HG03442 (cell line): ENCODE results near the gene ARMC2.

Experiments
- ATAC-seq: cut with Tn5 transposase; IDR thresholded peaks from one replicate; pipeline ENCODE4 v1.9.1; 2021; ENCODE audit warnings: mild to moderate bottlenecking, moderate library complexity; ENCODE audit not compliant: unreplicated experiment

The ARMC2 gene

GRCh38 chr6:109010705-109011102 lies 162.5 kb downstream of the ARMC2 start:
- ATAC-seq, result no peak

GRCh38 chr6:109013656-109014305 lies 165.6 kb downstream of the ARMC2 start:
- no peak for ATAC-seq

GRCh38 chr6:109014606-109015005 lies 166.4 kb downstream of the ARMC2 start:
- ATAC-seq, result no peak

- no peak for ATAC-seq
These were observed 167.0 kb downstream of the ARMC2 start for GRCh38 chr6:109015176-109015575.

- ATAC-seq, result no peak
These were observed 171.7 kb downstream of the ARMC2 start for GRCh38 chr6:109019911-109020310.

GRCh38 chr6:109021870-109022269 lies 173.6 kb downstream of the ARMC2 start:
- no peak for ATAC-seq

- no peak for ATAC-seq
These were observed 175.2 kb downstream of the ARMC2 start for GRCh38 chr6:109023356-109023925.
